Skeletal muscle satellite cell (primary cell): ENCODE results near the gene CYREN. TPM values are rescaled to one million over a fixed set of nuclear protein-coding genes. Genes with fewer than 3 reads are reported as not detected.
A peak's percentile ranks its signal among the peaks of the same experiment; 100 is the strongest.
"Not testable (repeated sequence)": the region's sequence is repeated elsewhere in the genome, so short reads cannot be mapped to it uniquely, and the experiment has no call there.

Experiments
- H3K27me3 ChIP-seq: 2 replicates; pipeline ENCODE4 v1.7.0; 2013; ENCODE audit warnings: low read length; ENCODE audit not compliant: control insufficient read depth, insufficient read depth
- H3K36me3 ChIP-seq: 2 replicates; pipeline ENCODE4 v1.7.0; 2013; ENCODE audit warnings: mild to moderate bottlenecking, control low read depth, low read length; ENCODE audit not compliant: insufficient read depth
- H3K4me1 ChIP-seq: 2 replicates; pipeline ENCODE4 v1.7.0; 2013; ENCODE audit warnings: low read length; ENCODE audit not compliant: control insufficient read depth, insufficient read depth
- H3K4me2 ChIP-seq: 2 replicates; pipeline ENCODE4 v1.7.0; 2013; ENCODE audit warnings: mild to moderate bottlenecking, low read length
- H3K4me3 ChIP-seq: 2 replicates; pipeline ENCODE4 v1.7.0; 2013; ENCODE audit warnings: low read length
- H3K9ac ChIP-seq: 2 replicates; pipeline ENCODE4 v1.7.0; 2013; ENCODE audit warnings: mild to moderate bottlenecking, low read depth, low read length, moderate library complexity
- H3K9me3 ChIP-seq: replicated peaks from 2 replicates; pipeline ENCODE4 v1.7.0; 2013; ENCODE audit warnings: mild to moderate bottlenecking, control low read depth, low read length
- total RNA-seq: library from RNA; depleted of rRNA; stranded (reverse); fragments of >200 nt; gene quantifications from 2 replicates; pipeline ENCODE4 v1.2.3, GENCODE V29; 2012; rRNA removed

The CYREN gene, protein sequence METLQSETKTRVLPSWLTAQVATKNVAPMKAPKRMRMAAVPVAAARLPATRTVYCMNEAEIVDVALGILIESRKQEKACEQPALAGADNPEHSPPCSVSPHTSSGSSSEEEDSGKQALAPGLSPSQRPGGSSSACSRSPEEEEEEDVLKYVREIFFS
- 32.8 and 35.7 TPM in 2 replicates for total RNA-seq

DNA sequence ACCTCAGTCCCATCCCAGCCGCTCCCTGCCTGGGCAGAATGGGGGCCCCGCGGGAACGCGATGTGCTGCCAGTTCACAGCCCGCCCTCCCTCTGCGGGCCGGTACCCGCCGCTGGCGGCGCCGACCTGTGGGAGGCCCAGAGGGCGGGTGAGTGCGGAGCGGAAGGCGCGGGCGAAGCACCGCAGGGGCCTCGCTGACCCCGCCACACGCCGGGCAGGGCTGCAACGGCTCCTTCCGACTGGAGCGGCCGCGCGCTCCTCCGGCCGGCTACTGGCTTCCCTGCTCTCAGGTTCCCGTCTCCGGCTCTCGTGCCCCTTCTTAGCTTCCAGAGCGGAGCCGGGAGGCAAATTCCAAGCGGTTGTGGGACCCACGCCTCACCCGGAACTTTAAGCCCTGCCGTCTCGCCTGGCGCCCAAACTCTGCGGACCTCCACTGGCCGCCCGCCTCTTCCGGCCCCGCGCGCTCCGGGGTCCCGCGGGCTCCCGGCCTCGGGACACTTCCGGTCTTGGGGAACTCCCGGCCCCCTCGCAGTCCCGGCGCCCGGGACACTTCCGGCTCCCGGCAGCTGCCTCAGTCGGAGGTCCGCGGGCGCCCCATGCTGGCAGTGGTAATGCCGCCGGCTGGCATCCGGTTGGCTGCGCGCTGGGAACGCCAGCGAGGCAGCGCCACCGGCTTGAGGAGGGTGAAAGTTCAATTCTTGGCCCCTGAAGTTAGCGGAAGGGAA is at the start of gene CYREN:
CYREN (minus strand) TSS at position 434 of the 724 bp plus-strand sequence. CDS start 1,785 bp downstream, outside the sequence.
- Histone ChIP-seq H3K4me2 (peak within 1 kb of the TSS; percentile 93), H3K9me3 (no peaks in the 10 kb centered on the region), H3K4me3 (peak within 1 kb of the TSS; percentile 91), H3K27me3 (no peaks in the 10 kb centered on the region), H3K36me3 (peaks cover 36% of the 10 kb centered on the region), H3K4me1 (peaks cover 20% of the 10 kb centered on the region), H3K9ac (peak within 1 kb of the TSS; percentile 96)

DNA sequence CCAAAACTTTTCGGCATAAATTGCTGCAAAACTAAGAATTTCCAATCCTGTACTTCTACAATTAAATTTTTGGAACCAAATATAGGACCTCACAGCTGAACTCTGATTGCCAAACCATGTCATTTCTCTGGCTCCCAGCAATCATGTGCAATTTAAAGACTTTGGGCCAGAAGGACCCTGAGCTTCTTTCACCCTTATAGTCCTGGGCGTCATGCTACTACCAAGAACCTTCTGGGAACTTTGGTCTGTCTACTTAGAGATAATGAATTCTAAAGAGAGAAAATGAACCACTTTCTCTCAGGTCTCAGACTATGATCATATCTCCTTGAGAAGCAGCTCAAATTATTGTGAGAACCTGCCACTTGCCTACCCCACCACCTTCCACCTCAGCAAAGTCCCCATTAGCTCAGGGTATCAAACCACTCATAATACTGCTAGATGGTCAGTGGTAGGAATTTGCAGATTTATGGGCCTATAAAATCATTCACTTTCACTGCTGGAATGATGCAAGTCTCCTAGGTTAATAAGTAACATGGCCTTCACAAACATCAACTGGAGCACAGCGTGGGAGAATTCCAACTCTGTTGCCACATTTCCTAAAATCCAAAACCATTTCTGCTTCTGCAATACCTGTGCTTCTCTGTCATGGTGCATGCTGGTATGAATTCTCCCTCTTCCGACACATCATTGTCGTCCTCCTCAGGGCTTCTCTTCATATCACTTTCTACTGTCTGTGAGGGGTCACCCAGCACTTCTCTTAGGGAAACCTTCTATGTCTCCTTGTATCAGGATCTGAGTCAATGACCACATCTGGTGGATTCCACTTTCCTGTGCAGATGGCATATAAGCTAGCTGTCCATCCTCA is 47.4 kb upstream of the CYREN start:
- Histone ChIP-seq H3K4me2 (no peak overlapping the region), H3K9ac (no peak overlapping the region), H3K27me3 (no peaks in the 10 kb centered on the region), H3K36me3 (no peaks in the 10 kb centered on the region), H3K4me1 (no peaks in the 10 kb centered on the region), H3K9me3 (no peaks in the 10 kb centered on the region), H3K4me3 (no peak overlapping the region)

DNA sequence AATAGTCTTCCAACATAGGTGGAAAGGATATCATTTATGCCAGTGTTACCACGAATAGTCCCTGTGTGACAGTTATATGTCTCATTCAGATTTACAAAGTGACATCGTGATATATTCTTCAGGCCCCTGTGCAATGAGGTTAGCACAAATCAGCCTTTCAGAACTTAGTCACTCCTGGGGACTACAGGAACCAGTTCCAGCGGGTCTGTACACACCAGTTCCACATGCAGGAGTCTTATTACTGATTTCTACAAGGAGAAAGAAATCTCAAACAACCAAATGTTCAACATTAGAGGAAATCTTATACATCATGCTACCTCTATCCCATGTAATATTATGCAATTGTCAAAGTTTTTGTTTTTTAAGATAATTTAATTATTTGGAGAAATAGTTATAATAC is 45.2 kb upstream of the CYREN start:
- H3K4me3 ChIP-seq: no peak overlapping the region
- peaks cover 2% of the 10 kb centered on the region for H3K4me1 ChIP-seq
- no peaks in the 10 kb centered on the region for H3K9me3 ChIP-seq
- H3K27me3 ChIP-seq: no peaks in the 10 kb centered on the region
- no peaks in the 10 kb centered on the region for H3K36me3 ChIP-seq
- H3K4me2 ChIP-seq: no peak overlapping the region
- H3K9ac ChIP-seq: no peak overlapping the region

DNA sequence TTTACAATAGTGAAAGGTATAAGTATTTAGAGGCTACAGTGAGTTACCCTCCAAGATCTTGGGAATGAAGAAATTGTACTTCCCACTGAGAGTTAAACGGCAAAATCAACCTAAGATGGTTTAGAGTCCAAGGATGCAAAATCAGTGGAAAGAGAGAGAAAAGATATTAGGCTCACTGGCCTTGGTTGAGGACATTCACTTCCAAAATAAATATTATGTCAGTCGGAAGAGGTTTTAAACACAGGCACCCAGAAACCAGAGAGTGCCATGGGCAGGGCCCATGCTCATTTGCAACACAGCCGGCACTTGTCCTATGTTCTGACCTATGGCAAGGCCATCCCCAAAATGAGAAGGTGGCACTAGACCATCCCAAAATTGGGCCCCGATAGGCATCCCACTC is 44.7 kb upstream of the CYREN start:
- Histone ChIP-seq H3K4me3 (no peak overlapping the region), H3K9ac (no peak overlapping the region), H3K27me3 (no peaks in the 10 kb centered on the region), H3K4me2 (no peak overlapping the region), H3K36me3 (no peaks in the 10 kb centered on the region), H3K9me3 (no peaks in the 10 kb centered on the region), H3K4me1 (peaks cover 7% of the 10 kb centered on the region)

DNA sequence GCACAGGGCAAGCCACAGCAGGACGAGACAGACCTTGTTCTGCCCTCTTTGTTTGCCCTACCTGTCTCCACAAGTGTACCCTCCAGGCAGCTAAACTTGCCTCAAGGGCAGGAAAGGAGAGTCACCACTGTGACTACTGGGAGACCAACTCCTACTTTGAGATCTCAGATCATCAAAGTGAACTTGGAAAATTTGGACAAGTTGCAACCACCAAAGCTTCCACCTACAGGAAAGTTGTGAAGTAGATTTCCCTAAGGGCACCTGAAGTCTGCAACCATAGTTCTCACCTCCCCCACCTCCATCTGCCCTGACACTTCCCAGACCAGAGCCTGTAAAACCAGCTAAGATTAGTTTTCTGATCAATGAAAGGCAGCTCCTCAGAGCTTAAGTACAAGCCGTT is 43.3 kb upstream of the CYREN start:
- H3K4me3 ChIP-seq: no peak overlapping the region
- no peak overlapping the region for H3K9ac ChIP-seq
- no peaks in the 10 kb centered on the region for H3K9me3 ChIP-seq

DNA sequence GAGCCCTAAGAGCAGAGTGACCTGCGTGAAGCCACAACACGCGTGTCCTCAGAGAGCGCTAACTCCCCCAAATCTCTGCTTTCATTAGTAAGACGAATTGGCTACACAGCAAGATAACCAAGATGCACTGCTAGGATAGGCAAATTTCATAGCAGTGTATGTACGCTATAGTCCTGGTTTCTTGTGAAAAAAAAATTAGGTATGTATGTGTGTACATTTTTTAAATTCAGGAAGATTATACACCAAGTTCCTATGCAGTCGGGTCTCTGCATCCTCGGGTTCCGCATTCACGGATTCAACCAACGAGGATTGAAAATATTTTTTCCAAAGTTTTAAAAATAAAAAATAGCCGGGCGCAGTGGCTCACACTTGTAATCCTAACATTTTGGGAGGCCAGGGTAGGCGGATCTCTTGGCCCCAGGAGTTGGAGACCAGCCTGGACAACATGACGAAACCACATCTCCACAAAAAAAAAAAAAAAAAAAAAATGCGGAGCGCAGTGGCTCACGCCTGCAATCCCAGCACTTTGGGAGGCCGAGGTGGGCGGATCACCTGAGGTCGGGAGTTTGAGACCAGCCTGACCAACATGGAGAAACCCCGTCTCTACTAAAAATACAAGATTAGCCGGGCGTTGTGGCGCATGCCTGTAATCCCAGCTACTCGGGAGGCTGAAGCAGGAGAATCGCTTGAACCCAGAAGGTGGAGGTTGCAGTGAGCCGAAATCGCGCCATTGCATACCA is 41.6 kb upstream of the CYREN start:
- Histone ChIP-seq H3K4me3 (peak overlapping the region; percentile 82), H3K9ac (peak overlapping the region; percentile 80), H3K4me2 (peak overlapping the region; percentile 85)
- H3K36me3 ChIP-seq, H3K4me1 ChIP-seq, H3K27me3 ChIP-seq, H3K9me3 ChIP-seq: not testable (repeated sequence)

More for the DNA sequence above, 43.3 kb upstream of the CYREN start:
- Histone ChIP-seq H3K4me2 (no peak overlapping the region), H3K36me3 (no peaks in the 10 kb centered on the region), H3K4me1 (peaks cover 7% of the 10 kb centered on the region), H3K27me3 (no peaks in the 10 kb centered on the region)

DNA sequence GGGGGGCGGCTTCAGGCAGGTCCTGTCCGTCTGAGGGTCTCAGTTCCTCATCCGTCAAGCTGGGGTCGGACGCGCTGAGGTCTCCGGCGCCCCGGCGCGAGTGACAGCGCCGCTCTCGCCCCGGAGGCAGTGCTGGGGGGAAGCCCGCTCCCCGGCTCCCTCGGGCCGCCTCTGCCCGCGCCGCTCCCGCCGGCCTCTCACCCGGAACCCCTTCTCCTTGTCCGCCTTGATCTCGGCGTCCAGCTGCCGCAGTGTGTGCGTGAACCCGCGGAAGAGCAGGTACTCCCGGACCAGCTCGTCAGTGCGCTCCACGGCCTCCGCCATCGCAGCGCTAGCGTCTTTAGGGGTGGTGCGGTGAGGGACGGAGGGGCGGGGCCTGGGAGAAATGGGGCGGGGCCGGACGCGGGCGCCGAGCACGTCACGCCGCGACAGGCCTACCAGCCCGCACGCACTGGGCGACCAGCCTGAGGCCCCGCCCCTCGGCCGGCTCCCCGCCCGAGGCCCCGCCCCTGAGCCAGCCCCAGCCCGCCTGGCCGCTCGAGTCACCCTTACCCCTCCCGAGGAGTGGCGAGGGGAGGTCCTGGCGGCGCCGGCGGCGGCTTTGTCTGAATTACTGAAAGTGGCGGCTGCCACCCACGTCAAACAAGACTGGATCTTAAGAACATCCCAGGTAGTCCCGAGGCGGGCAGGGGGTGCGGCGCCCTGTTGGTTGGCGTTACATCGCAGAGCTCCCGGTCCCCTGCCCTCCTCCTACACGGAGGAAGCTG is 40.9 kb upstream of the CYREN start, which contains the start of gene WDR91:
WDR91 (minus strand) TSS at position 348 of the 767 bp plus-strand sequence; CDS start at position 324, 24 bp downstream.
- H3K4me3 ChIP-seq: peak within 1 kb of the TSS; percentile 99
- H3K9me3 ChIP-seq: no peaks in the 10 kb centered on the region
- H3K4me2 ChIP-seq: peak within 1 kb of the TSS; percentile 90
- peaks cover 7% of the 10 kb centered on the region for H3K4me1 ChIP-seq
- peak within 1 kb of the TSS; percentile 83 for H3K9ac ChIP-seq
- H3K27me3 ChIP-seq: no peaks in the 10 kb centered on the region
- H3K36me3 ChIP-seq: no peaks in the 10 kb centered on the region

DNA sequence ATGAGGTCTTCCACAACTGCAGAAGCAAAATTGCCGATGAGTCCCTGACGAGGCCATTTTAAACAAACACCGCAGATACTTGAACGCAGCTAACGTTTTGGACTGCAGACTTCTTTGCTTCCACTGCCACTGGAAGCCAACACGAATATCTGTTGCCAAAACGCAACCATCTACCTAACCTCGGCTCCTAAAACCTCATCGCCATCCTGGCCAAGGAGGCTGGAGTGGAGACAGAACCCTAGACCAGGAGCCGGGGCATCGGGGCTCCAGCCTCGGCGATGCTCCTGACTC is 40.3 kb upstream of the CYREN start:
- H3K4me1 ChIP-seq: peaks cover 7% of the 10 kb centered on the region
- no peaks in the 10 kb centered on the region for H3K27me3 ChIP-seq
- H3K4me2 ChIP-seq: peak overlapping the region; percentile 90
- H3K9ac ChIP-seq: peak overlapping the region; percentile 83
- H3K9me3 ChIP-seq: no peaks in the 10 kb centered on the region
- H3K4me3 ChIP-seq: peak overlapping the region; percentile 99
- H3K36me3 ChIP-seq: peaks cover under 1% of the 10 kb centered on the region

DNA sequence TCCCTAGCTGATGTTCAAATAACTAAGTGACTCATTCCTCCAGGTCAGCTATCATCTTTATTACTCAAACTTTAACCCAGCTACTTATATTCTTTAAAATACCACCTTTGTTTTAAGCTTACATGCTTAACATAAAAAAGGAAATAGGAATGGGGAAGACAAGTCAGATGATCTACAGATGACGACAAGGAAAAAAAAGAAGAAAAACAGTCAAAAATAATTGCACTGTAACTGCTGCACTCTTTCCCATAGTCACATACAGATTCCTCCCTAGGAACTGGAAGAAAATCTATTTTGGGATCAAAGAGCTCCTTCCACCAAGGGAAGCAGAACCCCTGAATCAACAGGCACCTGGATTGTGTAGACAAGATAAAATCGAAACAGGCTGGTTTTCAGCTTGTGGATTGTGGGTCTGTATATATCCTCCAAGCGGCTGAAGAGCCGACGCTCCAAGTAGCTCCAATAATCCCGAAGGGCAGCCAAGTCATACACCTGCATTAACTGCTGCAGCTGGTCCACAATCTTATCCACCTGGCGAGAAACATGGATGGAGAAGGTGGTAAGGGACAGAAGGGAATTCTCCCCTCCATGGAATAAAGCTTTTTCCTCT is 38.8 kb upstream of the CYREN start:
- Histone ChIP-seq H3K9ac (no peak overlapping the region), H3K4me3 (no peak overlapping the region), H3K4me2 (no peak overlapping the region), H3K4me1 (peaks cover 10% of the 10 kb centered on the region), H3K27me3 (no peaks in the 10 kb centered on the region), H3K9me3 (no peaks in the 10 kb centered on the region), H3K36me3 (peaks cover 9% of the 10 kb centered on the region)

DNA sequence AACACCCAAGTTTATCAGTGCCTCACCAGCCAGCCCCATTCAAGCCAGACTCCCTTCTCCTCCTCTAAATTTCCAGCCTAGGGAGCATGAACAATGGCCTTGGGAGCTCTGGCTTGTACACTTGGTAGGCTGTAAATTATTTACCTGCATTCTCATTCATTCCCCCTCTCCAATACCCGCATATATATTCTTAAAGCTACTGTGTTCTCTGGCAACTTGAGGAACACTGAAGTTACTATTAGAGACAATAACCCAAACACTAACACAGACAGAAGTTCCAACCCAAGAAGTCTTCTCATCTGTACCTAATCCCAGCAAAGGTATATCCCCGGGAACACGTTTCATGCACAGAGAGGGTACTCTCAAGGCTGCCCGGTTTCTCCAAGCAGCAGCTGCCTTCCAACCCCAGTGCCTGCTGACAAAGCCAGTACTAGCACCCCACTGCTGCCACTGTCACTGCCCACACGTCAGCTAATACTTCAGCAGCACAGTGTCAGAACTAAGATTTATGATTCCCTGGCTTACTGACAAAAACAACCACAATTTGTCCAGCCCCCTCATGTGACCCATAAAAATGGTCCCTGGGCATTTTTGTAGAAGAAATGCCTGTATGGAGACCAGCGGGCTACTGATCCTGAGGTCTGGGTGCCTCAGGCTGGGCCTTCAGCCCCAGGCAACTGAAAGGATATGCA is 37.7 kb upstream of the CYREN start:
- peaks cover 10% of the 10 kb centered on the region for H3K4me1 ChIP-seq
- H3K36me3 ChIP-seq: peaks cover 16% of the 10 kb centered on the region
- H3K9ac ChIP-seq: no peak overlapping the region
- H3K27me3 ChIP-seq: no peaks in the 10 kb centered on the region
- no peak overlapping the region for H3K4me3 ChIP-seq
- H3K4me2 ChIP-seq: no peak overlapping the region
- H3K9me3 ChIP-seq: no peaks in the 10 kb centered on the region
